ENCODE results near the gene DCP2.

The DCP2 gene

DNA sequence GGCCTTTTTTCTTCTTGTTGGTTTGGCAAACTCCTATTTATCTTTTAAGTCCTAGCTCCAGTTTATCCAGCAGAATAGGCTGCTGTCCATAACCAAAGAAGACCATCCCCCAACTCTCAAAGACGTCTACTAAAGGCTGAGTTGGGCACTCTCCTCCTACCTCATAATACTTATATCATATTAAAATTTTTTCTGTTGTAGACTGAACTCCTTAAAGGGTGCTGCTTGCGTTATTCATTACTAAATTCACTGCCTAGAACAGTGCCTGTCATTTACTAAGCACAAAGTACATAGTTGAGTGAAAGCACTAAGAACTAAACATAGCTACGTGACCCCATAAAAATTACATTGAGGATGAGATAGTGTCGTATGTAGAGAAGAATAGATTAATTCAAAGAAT lies 21.7 kb downstream of the DCP2 start:
- no peak for DNase-seq
- no peak overlapping the region for H3K27ac ChIP-seq
- peaks cover 5% of the 10 kb centered on the region for H3K36me3 ChIP-seq (replicated peaks)
- H3K27me3 ChIP-seq (replicated peaks): no peaks in the 10 kb centered on the region
- TF ChIP-seq CTCF (IDR thresholded peaks at IDR 0.05; ENCODE audit: low read depth, low read length, missing control alignments): no peak
- in situ Hi-C loops (cut with HindIII; ENCODE audit: low pct_ligation_motif_present, low sequenced_read_pairs): no loop called here
- no peak overlapping the region for H3K4me3 ChIP-seq (ENCODE audit: low read depth, low read length)

- no peak for DNase-seq
- in situ Hi-C loops (cut with HindIII; ENCODE audit: low pct_ligation_motif_present, low sequenced_read_pairs): no loop called here
- no peak for TF ChIP-seq CTCF (IDR thresholded peaks at IDR 0.05; ENCODE audit: low read depth, low read length, missing control alignments)
- peaks cover 5% of the 10 kb centered on the region for H3K36me3 ChIP-seq (replicated peaks)
- H3K4me3 ChIP-seq (ENCODE audit: low read depth, low read length): no peak overlapping the region
- no peak overlapping the region for H3K27ac ChIP-seq
- no peaks in the 10 kb centered on the region for H3K27me3 ChIP-seq (replicated peaks)
Measured at GRCh38 chr5:113000466-113000865, 23.9 kb downstream of the DCP2 start.

- in situ Hi-C loops (cut with HindIII; ENCODE audit: low pct_ligation_motif_present, low sequenced_read_pairs): no loop called here
Measured at GRCh38 chr5:113002423-113002822, 25.8 kb downstream of the DCP2 start.

GRCh38 chr5:113003763-113004162 lies 27.2 kb downstream of the DCP2 start:
- in situ Hi-C loops (cut with HindIII; ENCODE audit: low pct_ligation_motif_present, low sequenced_read_pairs): no loop called here
- no peaks in the 10 kb centered on the region for H3K27me3 ChIP-seq (replicated peaks)
- no peak overlapping the region for H3K4me3 ChIP-seq (ENCODE audit: low read depth, low read length)
- TF ChIP-seq CTCF (IDR thresholded peaks at IDR 0.05; ENCODE audit: low read depth, low read length, missing control alignments): no peak
- peaks cover 9% of the 10 kb centered on the region for H3K36me3 ChIP-seq (replicated peaks)
- no peak overlapping the region for H3K27ac ChIP-seq
- DNase-seq: no peak

More at GRCh38 chr5:113002423-113002822, 25.8 kb downstream of the DCP2 start:
- Histone ChIP-seq H3K27me3 (replicated peaks) (no peaks in the 10 kb centered on the region), H3K36me3 (replicated peaks) (peaks cover 5% of the 10 kb centered on the region), H3K27ac (no peak overlapping the region), H3K4me3 (ENCODE audit: low read depth, low read length) (no peak overlapping the region)
- TF ChIP-seq CTCF (IDR thresholded peaks at IDR 0.05; ENCODE audit: low read depth, low read length, missing control alignments): no peak
- no peak for DNase-seq

DNA sequence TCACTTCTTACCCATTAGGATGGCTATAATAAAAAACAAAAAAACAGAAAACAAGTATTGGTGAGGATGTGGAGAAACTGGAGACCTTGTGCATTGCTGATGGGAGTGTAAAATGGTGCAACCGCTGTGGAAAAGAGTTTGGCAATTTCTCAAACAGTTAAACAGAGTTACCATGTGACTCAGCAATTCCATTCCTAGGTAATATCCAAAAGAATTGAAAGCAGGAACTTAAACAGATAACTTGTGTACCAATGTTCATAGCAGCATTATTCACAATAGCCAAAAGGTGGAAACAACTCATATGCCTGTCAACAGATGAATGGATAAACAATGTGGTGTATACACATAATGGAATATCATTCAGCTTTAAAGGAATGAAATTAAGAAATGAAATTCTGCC lies 28.9 kb downstream of the DCP2 start:
- no peak for TF ChIP-seq CTCF (IDR thresholded peaks at IDR 0.05; ENCODE audit: low read depth, low read length, missing control alignments)
- H3K27ac ChIP-seq: no peak overlapping the region
- no peaks in the 10 kb centered on the region for H3K27me3 ChIP-seq (replicated peaks)
- DNase-seq: no peak
- in situ Hi-C loops (cut with HindIII; ENCODE audit: low pct_ligation_motif_present, low sequenced_read_pairs): no loop called here
- H3K36me3 ChIP-seq (replicated peaks): peaks cover 11% of the 10 kb centered on the region
- H3K4me3 ChIP-seq (ENCODE audit: low read depth, low read length): no peak overlapping the region

- peak; percentile 84 for DNase-seq
- H3K36me3 ChIP-seq (replicated peaks): peaks cover 5% of the 10 kb centered on the region
- no peaks in the 10 kb centered on the region for H3K27me3 ChIP-seq (replicated peaks)
- in situ Hi-C loops (cut with HindIII; ENCODE audit: low pct_ligation_motif_present, low sequenced_read_pairs): no loop called here
- TF ChIP-seq CTCF (IDR thresholded peaks at IDR 0.05; ENCODE audit: low read depth, low read length, missing control alignments): no peak
- H3K27ac ChIP-seq: peak overlapping the region; percentile 93
- no peak overlapping the region for H3K4me3 ChIP-seq (ENCODE audit: low read depth, low read length)
Measured at GRCh38 chr5:113017881-113018635, 41.5 kb downstream of the DCP2 start.
